GM18498 (cell line): ENCODE results near the gene MAP7D1.
"Not testable (repeated sequence)": the region's sequence is repeated elsewhere in the genome, so short reads cannot be mapped to it uniquely, and the experiment has no call there.

Experiments
- ATAC-seq: cut with Tn5 transposase; IDR thresholded peaks from one replicate; pipeline ENCODE4 v1.9.1; 2021; ENCODE audit warnings: mild to moderate bottlenecking, moderate library complexity; ENCODE audit not compliant: unreplicated experiment

Gene MAP7D1

DNA sequence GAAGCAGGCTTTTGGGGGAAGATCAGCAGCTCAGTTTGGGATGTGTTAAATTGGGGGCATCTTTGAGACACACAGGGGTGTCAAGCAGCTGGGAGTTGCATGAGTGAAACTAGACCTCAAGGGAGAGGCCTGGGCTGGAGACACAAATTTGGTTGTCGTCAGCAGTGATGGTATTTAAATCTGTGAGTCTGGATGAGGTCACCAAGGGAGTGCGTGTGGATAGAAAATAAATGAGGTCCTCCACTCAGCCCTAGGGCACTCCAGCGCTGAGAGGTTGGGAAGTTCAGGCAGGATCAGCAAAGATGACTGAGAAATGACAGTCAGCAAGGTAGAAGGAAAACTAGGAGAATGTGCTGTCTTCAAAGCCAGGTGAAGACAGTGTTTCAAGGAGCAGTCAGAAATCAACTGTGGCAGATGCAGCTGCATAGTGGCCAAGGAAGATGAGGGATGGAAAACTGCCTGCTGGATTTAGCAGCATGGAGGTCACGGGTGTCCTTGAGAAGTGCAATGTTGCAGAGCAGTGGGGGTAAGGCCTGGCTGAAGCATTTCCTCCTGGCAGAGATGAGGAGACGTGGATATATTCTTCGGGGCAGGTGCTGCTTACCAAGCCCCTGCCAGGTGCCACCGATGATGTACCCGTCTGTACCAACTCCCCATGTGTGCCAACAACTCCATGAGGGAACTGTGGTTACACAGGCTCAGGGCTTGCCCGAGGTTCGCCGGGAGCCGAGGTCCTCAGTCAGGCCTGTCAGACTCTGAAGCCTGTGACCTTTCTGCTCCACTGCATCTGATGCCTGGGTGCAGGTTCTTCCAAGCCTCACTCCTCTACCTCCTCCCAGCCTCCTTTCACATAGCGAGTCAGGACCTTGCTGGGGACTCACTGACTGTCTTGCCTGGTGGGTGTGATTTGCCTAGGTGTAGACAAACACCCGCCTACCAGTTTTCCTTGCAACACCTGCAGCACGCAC lies 11.3 kb downstream of the MAP7D1 start:
- ATAC-seq: no peak

DNA sequence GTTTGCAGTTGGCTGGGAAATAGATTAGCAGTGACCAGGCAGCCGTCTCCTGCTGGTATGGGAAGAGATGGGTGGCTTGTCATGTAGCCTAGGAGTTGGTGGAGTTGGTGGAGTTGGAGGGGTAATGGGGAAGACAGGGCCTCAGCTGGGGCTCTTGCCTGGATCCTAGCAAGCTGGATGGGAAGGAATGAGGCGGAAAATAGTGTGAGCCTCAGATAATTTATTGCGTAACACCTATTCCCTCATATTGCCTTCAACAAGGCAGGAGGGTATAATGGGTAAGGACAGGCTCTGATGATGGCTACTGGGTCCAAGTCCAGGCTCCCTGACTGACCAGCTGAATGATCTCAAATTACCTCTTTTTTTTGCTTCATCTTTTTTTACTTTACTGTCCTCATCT lies 12.6 kb downstream of the MAP7D1 start:
- no peak for ATAC-seq

DNA sequence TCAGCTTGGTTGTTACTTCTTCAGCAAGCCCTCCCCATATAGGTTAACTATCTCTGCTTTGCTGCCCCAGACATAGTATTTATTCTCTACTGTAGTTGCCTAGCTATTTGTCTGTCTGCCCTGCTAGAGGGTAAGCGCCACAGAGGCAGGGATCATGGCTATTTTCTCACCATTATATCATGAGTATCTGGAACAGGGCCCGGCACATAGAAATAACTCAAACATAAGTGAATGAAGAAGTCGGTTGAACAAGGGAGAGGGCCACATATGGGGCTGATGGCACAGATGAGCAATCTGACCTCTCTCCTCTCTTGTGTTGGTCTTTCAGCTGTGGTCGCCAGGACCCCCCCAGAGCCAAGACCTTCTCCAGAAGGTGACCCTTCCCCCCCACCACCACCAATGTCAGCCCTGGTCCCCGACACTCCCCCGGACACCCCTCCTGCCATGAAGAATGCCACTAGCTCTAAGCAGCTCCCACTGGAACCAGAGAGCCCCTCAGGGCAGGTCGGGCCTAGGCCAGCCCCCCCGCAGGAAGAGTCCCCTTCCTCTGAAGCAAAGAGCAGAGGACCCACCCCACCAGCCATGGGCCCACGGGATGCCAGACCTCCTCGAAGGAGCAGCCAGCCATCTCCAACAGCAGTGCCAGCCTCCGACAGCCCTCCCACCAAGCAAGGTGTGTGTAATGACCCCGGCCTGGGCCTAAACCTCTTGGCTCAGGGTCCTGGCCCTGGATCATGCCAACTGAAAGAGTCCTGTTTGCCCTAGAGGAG lies 14.9 kb downstream of the MAP7D1 start:
- ATAC-seq: no peak

DNA sequence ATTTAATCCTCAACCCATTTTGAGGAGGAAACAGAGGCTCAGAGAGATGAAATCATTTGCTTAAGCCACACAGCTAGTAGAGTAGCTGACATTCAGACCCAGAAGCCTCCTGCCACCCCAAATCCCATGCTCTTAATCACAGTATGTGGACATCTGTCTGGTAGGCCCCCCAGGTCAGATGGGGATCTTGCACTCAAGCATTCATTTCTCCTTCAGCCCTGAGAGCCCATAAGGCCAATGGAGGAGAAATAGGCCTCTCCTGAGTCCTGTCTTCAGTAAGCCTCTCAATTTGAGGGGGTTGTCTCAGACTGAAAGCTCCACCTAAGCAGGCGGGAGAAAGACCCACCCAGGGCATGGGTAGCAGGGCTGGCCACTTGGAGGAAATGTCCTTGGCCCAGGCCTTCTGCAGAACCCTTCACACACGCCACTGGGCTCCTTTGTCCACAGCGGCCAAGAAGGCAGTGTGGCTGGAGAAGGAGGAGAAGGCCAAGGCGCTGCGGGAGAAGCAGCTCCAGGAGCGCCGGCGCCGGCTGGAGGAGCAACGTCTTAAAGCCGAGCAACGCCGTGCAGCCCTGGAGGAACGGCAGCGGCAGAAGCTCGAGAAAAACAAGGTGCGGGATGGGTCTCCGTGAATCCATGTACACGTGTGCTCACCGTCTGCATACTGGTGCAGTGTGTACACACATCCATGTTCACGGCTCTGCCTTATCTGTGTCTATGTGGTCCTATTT lies 16.2 kb downstream of the MAP7D1 start:
- no peak for ATAC-seq

DNA sequence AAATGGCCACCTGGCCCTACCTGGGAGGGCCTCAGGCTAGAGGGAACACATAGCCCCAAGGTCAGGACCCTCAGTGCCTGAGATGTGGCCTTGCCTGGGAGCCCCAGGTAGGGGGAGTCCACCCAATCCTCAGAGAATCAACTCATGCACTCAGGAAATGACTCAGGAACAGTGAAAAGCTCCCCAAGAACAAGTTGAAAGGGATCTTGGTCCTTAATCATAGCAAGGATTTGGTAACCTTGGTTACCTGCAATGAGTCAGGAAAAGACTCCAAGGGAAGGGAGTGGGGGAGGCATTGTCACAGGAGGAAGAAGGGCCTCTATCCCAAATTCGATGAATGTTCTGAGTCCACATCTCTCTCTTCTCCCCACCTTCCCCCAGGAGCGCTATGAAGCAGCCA lies 17.0 kb downstream of the MAP7D1 start:
- ATAC-seq: no peak

DNA sequence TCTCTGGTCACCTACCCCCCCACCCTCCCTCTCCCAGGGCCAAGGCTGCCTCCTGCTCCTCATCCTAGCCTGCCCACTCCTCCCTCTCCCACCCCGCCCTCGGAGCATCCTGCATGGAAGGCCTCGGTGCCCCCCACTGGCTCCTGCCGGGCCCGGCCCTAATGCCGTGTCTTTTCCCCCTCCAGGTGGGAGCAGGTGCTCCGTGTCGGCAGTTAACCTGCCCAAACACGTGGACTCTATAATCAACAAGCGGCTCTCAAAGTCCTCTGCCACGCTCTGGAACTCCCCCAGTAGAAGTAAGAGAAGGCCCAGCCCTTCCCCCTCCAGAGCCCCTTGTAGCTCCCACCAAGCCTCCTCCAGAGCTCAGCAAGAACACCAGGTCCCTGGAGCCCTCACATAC lies 18.8 kb downstream of the MAP7D1 start:
- no peak for ATAC-seq

DNA sequence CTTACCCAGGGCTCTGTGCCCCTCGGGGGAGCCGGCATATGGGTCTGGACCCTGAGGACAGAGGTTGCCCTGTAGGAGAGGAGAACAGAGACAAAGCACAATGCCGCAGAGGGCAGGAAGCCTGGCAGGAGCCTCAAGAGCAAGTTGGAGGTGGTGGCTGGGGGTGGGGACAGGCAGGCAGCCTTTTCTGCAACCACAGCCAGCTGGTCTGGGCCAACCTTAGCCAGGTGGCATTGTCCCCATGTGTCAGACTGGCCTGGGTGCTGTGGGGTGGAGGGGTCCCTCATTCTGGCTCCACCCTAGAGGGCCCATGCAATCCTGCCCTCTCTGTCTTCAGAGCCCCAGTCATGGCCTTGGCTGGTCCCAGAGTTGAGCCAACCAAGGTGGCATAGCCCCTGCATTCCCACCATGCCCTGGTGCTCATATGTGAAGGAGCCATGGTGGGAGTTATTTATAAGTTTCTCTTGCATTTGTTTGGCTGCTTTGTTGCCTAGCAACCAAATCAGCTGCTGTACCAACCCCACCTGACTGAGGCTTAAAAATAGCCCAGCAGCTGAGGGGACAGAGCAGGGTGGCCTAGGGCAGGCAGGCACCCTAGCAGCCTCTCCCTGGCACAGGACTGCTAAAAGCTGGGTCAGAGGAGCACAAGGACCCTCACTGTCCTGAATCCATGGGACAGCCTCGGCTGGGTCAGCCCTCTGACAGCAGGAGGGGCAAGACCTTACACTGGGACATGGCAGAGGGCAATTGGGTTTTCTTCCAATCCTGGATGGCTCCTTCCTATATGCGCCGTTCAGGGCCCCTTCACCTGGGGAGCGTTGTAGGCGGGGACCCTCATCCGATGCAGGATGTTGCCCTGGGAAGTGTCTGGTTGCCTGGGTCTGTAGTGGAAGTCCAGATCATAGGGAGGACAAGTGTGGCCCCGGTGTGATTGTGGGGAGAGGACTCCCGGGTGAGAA lies 19.5 kb downstream of the MAP7D1 start:
- ATAC-seq: peak; percentile 52

DNA sequence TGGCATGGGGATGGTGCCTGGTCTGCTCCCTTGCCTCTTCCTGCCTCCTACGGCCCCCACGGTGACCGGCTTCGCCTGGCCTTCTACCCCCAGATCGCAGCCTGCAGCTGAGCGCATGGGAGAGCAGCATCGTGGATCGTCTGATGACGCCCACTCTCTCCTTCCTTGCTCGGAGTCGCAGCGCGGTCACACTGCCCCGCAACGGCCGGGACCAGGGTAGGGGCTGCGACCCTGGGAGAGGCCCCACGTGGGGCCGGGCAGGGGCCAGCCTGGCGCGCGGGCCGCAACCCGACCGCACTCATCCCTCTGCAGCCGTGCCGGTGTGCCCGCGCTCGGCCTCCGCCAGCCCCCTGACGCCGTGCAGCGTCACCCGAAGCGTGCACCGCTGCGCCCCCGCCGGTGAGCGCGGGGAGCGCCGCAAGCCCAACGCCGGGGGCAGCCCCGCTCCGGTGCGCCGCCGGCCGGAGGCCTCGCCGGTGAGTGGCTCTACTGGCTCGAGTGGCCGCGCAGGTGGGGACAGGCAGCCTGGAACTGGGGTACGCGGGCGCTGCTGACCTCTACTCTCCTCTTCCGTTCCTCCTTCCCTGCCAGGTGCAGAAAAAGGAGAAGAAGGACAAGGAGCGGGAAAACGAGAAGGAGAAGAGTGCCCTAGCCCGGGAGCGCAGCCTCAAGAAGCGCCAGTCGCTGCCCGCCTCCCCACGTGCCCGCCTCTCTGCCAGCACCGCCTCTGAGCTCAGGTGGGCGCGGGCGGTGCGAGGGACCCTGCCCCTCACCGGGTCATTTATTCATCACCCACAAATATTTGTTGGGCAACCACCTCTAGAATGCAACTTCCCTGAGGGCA lies 20.4 kb downstream of the MAP7D1 start:
- no peak for ATAC-seq

DNA sequence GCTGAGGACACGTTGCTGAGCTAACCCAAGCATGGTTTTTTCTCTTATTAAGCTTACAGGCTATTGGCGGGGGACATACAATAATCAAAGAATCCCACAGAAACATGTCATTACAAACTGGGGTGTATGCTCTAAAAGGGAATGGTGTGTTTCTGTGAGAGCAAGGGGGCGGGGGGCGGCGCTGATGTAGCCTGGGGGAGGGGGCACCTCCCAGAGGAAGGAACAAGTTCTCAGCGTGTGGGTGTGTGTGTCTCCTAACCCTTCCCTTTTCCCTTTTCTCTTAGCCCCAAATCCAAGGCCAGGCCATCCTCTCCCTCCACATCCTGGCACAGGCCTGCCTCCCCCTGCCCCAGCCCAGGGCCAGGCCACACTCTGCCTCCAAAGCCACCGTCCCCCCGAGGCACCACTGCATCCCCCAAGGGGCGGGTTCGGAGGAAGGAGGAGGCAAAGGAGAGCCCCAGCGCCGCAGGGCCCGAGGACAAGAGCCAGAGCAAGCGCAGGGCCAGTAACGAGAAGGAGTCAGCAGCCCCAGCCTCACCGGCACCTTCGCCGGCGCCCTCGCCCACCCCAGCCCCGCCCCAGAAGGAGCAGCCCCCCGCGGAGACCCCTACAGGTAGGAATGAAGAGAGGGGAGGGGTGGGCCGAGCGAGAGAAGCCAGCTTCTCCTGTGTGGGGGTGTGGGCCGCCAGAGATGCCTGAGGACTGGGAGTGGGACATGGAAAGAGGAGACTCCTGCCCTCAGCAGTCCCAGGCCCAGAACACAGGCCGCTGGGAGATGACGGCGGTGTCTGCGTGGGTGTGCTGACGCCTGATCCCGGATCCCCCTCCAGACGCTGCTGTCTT lies 21.9 kb downstream of the MAP7D1 start:
- ATAC-seq: no peak

DNA sequence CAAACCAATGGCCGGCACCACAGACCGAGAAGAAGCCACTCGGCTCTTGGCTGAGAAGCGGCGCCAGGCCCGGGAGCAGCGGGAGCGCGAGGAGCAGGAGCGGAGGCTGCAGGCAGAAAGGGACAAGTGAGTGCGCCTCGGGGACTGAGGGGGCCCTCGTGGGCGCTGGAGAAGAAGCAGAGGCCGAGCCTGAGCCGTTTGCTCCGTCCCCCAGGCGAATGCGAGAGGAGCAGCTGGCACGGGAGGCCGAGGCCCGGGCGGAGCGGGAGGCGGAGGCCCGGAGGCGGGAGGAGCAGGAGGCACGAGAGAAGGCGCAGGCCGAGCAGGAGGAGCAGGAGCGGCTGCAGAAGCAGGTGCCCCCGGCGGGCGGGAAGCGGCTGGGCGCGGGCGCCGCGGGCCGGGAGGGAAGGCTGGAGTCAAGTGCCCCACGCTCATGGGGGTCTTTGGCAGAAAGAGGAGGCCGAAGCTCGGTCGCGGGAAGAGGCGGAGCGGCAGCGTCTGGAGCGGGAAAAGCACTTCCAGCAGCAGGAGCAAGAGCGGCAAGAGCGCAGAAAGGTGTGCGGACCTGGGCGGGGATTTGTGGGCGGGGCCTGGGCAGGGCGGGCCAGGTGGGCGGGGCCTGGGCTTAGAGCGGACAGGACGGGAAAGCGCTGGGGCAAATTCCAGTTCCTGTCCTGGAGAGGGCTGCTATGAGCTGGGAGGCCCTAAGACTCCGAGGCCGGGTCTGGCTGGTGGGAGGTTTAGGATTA lies 22.7 kb downstream of the MAP7D1 start:
- ATAC-seq: no peak

DNA sequence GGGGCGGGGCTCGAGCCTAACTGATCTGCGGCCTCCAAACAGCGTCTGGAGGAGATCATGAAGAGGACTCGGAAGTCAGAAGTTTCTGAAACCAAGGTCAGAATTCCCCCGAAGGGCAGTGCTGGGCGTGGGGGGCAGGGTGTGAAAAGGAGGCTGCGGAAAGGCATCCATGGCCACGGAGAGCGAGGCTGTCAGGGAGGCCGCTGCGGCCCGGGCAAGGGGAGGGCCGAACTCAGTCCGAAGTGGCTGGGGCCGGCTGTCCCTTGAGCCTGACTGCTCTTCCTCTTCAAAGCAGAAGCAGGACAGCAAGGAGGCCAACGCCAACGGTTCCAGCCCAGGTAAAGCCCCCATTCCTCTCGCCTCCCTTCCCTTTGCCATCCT lies 23.2 kb downstream of the MAP7D1 start:
- ATAC-seq: no peak

DNA sequence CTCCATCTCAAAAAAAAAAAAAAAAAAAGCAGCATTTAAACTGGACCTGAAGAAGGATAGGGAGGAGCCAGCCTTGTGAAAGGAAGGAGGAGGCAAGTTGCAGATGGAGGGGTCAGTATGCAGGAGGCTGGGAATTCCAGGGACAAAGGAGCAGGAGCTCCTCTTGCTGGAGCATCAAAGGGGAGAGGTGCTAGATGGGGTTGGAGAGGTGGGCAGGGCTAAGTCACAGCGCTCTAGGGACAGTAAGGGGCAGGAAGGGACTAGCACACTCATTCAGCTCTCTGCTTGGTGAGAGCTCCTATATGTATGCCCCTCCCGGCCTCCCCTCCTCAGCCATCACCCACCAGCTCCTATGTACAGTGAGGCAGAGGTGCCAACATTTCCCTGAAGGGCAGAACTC lies 26.8 kb downstream of the MAP7D1 start:
- no peak for ATAC-seq

DNA sequence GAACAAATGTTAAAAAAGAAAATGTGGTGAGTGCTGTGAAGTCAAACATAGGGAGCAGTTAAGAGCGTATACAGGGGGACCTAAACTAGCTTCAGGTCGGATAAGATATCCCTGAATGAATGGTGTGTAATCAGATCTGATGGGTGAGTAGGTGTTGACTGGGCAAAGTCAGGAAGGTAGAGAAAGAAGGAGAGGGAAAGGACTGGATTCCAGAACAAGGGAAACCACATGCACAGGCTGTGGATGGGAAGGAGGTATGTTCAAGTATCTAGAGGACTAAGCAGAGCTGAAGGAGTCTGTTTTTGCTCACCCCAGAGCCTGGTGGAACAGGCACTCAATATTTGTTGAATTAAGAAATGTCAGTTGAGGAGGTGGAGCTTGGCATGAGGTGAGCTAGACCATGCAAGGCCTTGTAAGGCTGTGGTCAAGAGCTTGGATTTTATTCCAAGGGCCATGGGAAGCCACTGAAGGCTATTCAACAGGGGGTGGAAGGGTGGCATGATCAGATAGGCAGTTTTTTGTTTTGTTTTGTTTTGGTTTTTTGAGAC lies 27.4 kb downstream of the MAP7D1 start:
- ATAC-seq: no peak

DNA sequence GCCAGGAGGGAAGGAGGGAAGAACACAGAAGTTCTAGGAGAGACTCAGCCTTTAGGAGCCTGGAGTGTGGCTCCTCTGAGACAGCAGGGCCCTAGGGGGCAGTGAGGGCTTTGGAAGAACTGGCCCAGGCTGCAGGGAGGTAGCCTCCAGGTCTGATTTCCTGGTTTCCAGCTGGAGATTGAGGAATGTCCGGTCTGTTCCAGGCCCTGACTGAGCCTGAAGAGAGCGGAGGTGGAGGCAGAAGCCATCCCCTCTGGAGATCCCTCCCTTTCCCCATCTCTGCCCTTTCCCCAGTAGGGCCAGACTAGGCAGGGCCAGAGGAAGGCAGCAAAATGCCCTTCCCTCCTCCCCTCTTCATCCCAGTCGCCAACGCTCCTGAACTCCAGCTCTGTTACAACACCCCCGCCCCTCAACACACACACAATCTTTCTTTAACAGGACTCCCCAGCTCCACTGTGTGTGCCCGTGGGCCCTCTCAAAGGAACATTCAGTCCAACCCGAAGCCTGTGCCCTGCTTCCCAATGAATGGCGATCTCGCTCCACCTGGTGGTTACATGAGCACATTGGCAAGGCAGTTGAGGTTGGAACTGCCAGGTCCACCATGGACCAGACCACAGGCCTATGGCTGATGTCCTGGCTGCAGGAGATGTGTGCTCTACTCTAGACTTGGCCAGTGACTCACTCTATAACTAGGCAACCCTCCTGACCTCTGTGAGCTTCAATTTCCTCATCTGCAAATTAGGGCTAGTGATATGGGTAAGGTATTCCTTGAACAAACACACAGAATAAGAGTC lies 32.0 kb downstream of the MAP7D1 start:
- ATAC-seq: peak; percentile 68

DNA sequence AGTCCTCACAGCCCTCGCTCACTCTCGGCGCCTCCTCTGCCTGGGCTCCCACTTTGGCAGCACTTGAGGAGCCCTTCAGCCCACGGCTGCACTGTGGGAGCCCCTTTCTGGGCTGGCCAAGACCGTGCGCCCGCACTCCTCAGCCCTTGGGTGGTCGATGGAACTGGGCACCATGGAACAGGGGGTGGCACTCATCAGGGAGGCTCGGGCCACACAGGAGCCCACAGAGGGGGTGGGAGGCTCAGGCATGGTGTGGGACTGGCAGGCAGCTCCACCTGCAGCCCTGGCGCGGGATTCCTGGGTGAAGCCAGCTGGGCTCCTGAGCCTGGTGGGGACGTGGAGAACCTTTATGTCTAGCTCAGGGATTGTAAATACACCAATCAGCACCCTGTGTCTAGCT lies 40.8 kb downstream of the MAP7D1 start:
- ATAC-seq: not testable (repeated sequence)

DNA sequence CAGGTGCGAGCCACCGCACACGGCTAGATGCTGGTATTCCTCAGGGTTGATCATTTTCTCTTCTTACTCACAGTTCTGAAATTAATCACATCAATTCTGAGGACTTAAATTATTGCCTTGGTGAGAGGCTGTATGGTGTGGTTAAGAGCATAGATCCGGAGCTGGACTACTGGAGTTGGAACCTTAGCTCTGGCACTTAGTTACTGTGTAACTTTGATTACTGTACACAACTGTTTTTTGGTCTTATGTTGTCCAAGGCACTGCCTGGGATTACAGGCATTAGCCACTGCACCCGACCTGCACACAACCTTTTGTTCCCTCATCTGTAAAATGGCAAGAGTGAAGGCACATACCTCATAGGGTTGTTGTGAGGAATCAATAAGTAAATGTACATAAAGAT lies 42.7 kb downstream of the MAP7D1 start:
- no peak for ATAC-seq
